H1 (cell line): ENCODE data around the gene SMIM23.

Experiments
- CEBPB ChIP-seq: IDR thresholded peaks from 2 replicates; pipeline ENCODE4 v1.6.1; 2012; ENCODE audit warnings: low read depth, low read length
- EZH2 ChIP-seq: fragments of 200-600 bp; sonication (generic); IDR thresholded peaks from 2 replicates; pipeline ENCODE4 v1.7.1; 2012; ENCODE audit warnings: low read depth, mild to moderate bottlenecking, moderate library complexity, low read length, inconsistent platforms; ENCODE audit not compliant: severe bottlenecking
- HDAC6 ChIP-seq: IDR thresholded peaks from one replicate; pipeline ENCODE4 v1.7.1; 2012; ENCODE audit warnings: low read depth, mild to moderate bottlenecking, inconsistent platforms, low read length, moderate library complexity
- POLR2AphosphoS5 ChIP-seq: IDR thresholded peaks from 2 replicates; pipeline ENCODE4 v1.6.1; 2011; ENCODE audit warnings: low read depth, low read length
- TF ChIP-seq, protein P1 (sequence below), 3 experiments: IDR thresholded peaks; 1 replicate in 2 of 3; 2 replicates in 1 of 3; pipeline versions ENCODE4 v1.5.1 to v1.6.1; 2011; ENCODE audit warnings: low read length in 3 of 3, mild to moderate bottlenecking in 3 of 3, inconsistent platforms in 2 of 3, low read depth in 1 of 3, moderate library complexity in 1 of 3; ENCODE audit not compliant: insufficient read depth in 1 of 3; ENCODE audit errors: control extremely low read depth in 1 of 3

- TF ChIP-seq HDAC6 (no peak), POLR2AphosphoS5 (no peak), EZH2 (no peak), CEBPB (no peak)
- TF ChIP-seq, protein P1, sequence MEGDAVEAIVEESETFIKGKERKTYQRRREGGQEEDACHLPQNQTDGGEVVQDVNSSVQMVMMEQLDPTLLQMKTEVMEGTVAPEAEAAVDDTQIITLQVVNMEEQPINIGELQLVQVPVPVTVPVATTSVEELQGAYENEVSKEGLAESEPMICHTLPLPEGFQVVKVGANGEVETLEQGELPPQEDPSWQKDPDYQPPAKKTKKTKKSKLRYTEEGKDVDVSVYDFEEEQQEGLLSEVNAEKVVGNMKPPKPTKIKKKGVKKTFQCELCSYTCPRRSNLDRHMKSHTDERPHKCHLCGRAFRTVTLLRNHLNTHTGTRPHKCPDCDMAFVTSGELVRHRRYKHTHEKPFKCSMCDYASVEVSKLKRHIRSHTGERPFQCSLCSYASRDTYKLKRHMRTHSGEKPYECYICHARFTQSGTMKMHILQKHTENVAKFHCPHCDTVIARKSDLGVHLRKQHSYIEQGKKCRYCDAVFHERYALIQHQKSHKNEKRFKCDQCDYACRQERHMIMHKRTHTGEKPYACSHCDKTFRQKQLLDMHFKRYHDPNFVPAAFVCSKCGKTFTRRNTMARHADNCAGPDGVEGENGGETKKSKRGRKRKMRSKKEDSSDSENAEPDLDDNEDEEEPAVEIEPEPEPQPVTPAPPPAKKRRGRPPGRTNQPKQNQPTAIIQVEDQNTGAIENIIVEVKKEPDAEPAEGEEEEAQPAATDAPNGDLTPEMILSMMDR (IDR thresholded peaks at IDR 0.05; ENCODE audit: control extremely low read depth in 1 of 3, insufficient read depth in 1 of 3, low read depth in 1 of 3, low read length in 3 of 3), result no peak
These were observed 35.7 kb downstream of the SMIM23 start for GRCh38 chr5:171821286-171821685.
